NCI-H2081 (cell line): ENCODE results near the gene EFCAB8.

Experiments
- DNase-seq, 2 experiments: peaks; one replicate each; lab custom pipeline; 2025; lab: John Stamatoyannopoulos, UW

EFCAB8 gene

GRCh38 chr20:33009214-33010132, 150.8 kb downstream of the EFCAB8 start:
- DNase-seq, result peak in 1 of 2 experiments; percentile 5

GRCh38 chr20:33010133-33010504, 151.4 kb downstream of the EFCAB8 start:
- DNase-seq, result no peak

- no peak for DNase-seq
Observed at GRCh38 chr20:33010674-33011449, 152.1 kb downstream of the EFCAB8 start.
